ENCODE data around the gene CELSR2.

Gene CELSR2

DNA sequence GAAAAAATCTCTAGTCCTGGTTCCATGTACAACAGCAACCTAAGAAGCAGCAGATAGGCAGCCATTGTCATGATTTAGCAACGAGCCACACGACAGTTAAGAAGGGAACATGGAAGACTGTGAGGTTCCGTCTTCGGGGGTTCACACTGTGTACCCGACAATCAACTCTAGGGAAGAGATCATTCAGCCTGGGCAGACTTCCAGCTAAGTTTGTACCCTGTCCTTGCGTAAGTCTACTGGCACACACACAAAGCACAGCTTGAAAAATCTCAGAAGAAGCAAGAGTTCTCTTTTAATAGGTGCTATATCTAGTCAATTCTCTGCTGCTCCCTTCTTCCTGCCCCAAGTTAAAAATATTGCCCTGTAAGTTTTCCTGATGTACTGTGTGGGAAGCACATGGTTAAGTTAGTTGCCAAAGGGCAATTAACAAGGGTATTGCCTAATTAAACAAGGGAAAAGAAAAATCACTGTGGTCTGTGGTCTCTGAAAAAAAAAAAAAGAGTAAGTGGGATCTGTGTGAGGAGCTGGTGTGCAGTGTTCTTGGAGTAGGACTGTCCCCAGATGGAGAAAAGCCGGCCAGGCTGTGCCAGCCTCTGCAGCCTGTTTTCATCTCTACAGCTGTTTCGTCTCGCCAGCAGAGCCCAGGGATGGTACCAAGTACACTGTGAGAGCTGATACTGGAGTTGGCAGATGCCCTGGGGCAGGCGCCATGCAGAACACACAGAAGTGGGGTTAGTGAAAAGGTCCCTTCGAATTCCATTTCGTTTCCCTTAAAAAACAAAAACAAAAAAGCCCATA lies 63.8 kb downstream of the CELSR2 start:
- Mint-ChIP-seq H3K27ac (no peak overlapping the region), H3K4me3 (no peak overlapping the region), H3K27me3 (no peaks in the 10 kb centered on the region), H3K4me1 (no peaks in the 10 kb centered on the region), H3K9me3 (no peaks in the 10 kb centered on the region)
- DNase-seq (no peak), ATAC-seq (no peak)

DNA sequence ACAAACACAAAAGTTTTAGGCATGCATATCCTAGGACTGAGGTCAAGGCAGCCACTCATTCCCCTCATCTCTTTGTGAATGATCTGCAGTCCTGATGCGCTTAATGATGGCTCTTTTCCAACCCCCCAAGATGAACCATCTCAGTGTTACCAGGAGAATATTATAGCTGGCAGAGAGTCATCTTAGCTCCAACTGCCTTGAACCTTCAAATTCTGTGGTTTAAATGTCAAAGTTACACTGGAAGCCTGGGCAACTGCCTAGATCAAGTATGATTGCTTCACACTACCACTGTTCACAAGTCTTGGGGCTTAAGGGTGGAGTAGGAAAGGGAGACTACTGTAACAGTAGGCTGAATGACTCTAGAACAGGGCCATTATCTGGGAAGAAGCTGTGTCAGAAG lies 65.5 kb downstream of the CELSR2 start:
- ATAC-seq (no peak), DNase-seq (no peak)
- Mint-ChIP-seq H3K4me3 (no peak overlapping the region), H3K27ac (no peak overlapping the region), H3K9me3 (no peaks in the 10 kb centered on the region), H3K27me3 (no peaks in the 10 kb centered on the region), H3K4me1 (no peaks in the 10 kb centered on the region)

DNA sequence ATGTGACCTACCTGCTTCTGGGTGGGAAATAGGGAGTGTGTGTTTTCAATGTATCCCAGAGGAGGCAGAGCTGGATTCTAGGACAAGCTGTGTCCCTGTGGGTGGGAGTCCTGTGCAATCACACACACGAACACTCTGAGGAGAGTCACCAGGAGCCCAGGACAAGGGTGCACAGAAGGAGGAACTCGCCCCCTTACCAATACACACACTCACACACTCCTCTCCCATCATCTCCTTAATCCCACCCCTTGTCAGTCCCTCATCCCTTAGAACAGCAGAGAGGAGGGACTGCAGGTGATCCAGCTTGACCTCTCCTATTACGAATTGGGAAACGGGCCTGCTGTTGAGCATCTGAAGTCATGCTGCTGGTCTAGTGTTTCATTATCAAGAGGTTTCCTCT lies 65.9 kb downstream of the CELSR2 start:
- ATAC-seq (no peak), DNase-seq (no peak)
- no peak overlapping the region for H3K27ac Mint-ChIP-seq
- no peaks in the 10 kb centered on the region for H3K9me3 Mint-ChIP-seq
- H3K27me3 Mint-ChIP-seq = no peaks in the 10 kb centered on the region
- H3K4me1 Mint-ChIP-seq = no peaks in the 10 kb centered on the region
- H3K4me3 Mint-ChIP-seq = no peak overlapping the region

DNA sequence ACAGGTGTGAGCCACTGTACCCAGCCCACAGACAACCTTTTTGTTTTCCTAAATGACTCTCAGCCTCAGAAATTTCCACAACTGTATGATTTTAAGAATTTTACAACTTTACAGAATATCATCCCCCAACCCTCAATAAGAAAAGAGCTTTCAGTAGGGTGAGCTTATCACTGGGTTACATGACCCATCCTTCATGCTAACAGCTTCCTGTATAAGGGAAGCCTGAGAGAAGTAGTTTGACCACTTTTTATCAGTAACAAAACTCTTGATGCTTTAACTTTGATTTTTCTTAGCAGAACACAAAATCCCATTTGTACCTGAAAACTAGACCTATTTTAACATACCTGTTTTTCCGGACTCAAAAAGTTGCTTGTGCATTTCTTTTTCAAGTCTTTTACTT lies 67.2 kb downstream of the CELSR2 start:
- Mint-ChIP-seq H3K9me3 (no peaks in the 10 kb centered on the region), H3K4me3 (no peak overlapping the region)

DNA sequence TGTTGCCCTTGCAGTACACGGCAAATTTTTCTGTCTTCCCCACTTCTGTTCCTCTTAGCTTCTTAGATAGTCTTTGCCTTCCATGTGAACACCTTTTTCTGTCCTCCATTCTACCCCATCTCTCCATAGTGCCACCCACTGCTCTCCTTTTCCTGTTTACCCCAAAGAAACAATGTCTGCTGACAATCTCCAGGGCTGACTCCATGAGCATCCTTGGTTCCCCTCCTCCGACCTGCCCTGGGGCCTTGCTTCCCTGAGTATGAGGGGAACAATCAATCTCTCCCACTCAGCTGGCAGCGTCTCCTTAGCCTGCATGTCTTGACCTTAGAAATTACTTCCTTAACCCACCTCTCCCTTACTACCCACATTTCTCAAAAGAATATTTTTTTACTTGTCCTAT lies 69.8 kb downstream of the CELSR2 start:
- ATAC-seq = no peak
- no peak overlapping the region for H3K27ac Mint-ChIP-seq
- H3K4me3 Mint-ChIP-seq = no peak overlapping the region
- no peak for DNase-seq
- H3K27me3 Mint-ChIP-seq = no peaks in the 10 kb centered on the region
- no peaks in the 10 kb centered on the region for H3K9me3 Mint-ChIP-seq
- no peaks in the 10 kb centered on the region for H3K4me1 Mint-ChIP-seq

More for the DNA sequence above, 67.2 kb downstream of the CELSR2 start:
- DNase-seq = no peak
- H3K27ac Mint-ChIP-seq = no peak overlapping the region
- no peaks in the 10 kb centered on the region for H3K4me1 Mint-ChIP-seq
- H3K27me3 Mint-ChIP-seq = no peaks in the 10 kb centered on the region
- ATAC-seq = no peak

DNA sequence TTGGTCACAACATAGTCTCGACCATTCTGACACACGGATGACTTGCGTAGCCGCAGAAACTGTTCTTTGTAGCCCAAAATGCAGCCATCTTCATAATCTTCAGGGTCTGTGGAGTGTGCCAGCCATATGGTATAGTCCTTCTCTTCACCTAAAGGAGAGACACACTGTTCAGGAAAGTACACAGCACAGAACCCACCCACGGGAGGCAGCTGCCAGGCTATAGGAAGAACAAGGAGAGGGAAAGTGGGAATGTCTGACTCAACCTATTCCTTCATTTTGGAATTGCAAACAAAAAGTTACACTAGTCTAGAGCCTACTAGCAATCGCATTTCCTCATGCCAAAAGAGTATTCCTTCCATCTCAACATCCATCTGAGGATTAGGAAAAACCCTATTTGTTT lies 73.6 kb downstream of the CELSR2 start:
- Mint-ChIP-seq H3K4me3 (no peak overlapping the region), H3K9me3 (no peaks in the 10 kb centered on the region), H3K4me1 (no peaks in the 10 kb centered on the region), H3K27ac (no peak overlapping the region), H3K27me3 (no peaks in the 10 kb centered on the region)
- DNase-seq = no peak
- ATAC-seq = no peak

Data from stimulated activated naive CD8-positive, alpha-beta T cell treated with anti-CD3 and anti-CD28 coated beads, Interleukin-15, amount 100 ng/mL, for 72 hours (primary cell).